ENCODE measurements around the gene TRIP12.

- TF ChIP-seq CTCF (IDR thresholded peaks at IDR 0.05; ENCODE audit: low read depth, low read length, poor library complexity, severe bottlenecking) = no peak
- TF ChIP-seq EZH2phosphoT487 (IDR thresholded peaks at IDR 0.05; ENCODE audit: borderline replicate concordance, low read length) = no peak
These were observed 187.4 kb downstream of the TRIP12 start for GRCh38 chr2:229734410-229734809.
